Head of caudate nucleus (tissue), 42 donors: ENCODE measurements around the gene RUNDC3A.
A peak's percentile ranks its signal among the peaks of the same experiment; 100 is the strongest.
"Not testable (repeated sequence)": the region's sequence is repeated elsewhere in the genome, so short reads cannot be mapped to it uniquely, and the experiment has no call there.

Experiments used
- DNase-seq, 42 donors: peaks; one replicate each; pipeline versions ENCODE4 v3.0.0 to v3.0.0-alpha.2; 2020 to 2021; ENCODE audit warnings: mixed read lengths in 7 of 42
- intact Hi-C: fragments of 100-400 bp; cut with DNase I; formaldehyde crosslinking; loops from one replicate; pipeline ENCODE4 v1.15.0; 2022

Gene RUNDC3A

DNA sequence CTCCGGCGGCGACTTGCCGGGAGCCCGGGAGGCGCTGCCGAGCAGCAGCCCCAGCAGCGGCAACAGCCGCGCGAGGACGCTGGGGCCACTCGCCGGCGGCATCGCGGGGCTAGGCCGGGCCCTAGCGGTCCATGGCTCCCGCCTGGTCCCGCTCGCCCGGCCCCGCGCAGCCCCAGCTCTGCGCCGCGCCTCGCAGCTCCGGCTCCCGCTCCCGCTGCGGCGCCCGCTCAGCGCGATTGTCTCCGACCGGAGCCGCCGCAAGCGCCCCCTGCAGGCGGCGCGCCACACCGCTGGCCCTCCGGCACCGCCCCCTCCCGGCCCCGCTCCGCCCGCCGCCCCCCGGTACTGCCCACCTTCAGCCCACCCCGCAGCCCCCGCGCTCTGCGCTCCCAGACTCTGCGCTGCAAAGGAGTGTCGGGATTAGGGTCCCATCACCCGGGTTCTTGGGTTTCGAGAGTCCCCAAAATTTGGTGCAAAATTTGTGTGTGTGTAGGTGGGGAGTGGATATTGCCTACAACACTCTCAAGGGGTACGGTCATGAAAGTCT is 55.3 kb downstream of the RUNDC3A start, which contains the start of gene FAM171A2:
FAM171A2 (minus strand) TSS at position 241 of the 547 bp plus-strand sequence; CDS start at position 102, 139 bp downstream.
- DNase-seq: peak in 38 of 42 donors; percentile 30 to 85 (median 68)
- intact Hi-C loops: no loop called here

DNA sequence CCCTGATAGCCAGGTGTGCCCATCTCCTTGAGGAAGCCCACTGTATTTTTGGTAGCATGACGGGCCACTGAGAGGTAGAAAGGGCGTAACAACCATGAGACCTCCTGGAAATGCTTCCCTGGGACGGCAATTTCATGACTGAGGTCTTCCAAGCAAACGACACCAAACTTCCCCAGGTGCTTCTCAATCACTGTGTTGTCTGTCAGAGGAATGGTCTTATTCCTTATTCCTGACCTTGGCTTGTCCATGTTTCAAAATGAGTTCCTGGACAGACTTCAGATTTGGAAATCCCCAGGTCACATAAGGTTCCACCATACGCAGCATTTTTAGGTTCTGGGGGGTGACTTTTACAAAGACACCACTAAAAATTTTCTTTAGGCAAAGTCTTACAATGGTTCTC is 56.6 kb downstream of the RUNDC3A start:
- DNase-seq, intact Hi-C loops: not testable (repeated sequence)

DNA sequence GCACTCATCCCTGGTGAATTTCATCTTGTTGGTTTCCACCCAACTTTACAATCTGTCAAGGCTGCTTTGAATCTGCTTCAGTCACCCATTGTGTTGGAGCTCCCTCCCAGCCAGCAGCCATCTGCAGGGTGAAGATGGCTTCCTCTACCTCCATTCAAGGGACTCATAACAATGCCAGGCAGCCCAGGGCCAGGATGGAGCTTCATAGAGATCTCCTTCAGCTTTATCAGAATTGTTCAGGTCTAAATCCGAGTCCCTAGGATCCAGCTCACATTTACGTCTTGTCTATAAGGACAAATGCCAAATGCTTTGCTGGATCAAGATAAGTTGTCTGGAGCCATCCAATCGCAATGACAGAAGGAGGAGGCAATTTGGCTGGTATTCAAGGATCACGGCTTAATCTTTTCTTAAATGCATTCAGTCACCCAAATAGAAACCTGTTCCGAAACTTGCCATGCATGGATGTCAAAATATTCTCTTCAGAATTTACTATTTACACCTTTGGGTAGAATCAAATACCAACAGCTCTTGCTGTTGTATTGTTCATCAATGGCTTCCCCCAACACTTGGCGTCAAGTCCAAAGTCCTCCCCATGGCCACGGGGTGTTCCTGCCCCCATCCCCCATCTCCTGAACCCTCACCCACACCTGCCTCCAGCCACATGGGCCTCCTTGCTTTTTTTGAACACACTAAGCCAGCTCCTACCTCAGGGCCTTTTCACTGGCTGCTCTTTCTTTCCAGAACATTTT is 59.0 kb downstream of the RUNDC3A start:
- intact Hi-C loops: no loop called here
- DNase-seq: no peak
